ENCODE measurements around the gene DR1. TPM values are rescaled to one million over a fixed set of nuclear protein-coding genes. Genes with fewer than 3 reads are reported as not detected.
"Not testable (repeated sequence)": the region's sequence is repeated elsewhere in the genome, so short reads cannot be mapped to it uniquely, and the experiment has no call there.

Gene DR1
- total and polyA plus RNA-seq, 7 donors, result 19.9 to 29.8 (median 20.7) TPM

GRCh38 chr1:93349231-93350135 lies 3.8 kb downstream of the DR1 start:
- intact Hi-C loops (cut with DNase I), result loop anchor here (5.0 to 10.0 kb wide), 3 partner anchors 275 to 555 kb away; partner anchors contain the start of genes DIPK1A and GCLM
- TF ChIP-seq EP300 (IDR thresholded peaks at IDR 0.05) (no peak), POLR2A (IDR thresholded peaks at IDR 0.05) (no peak), POLR2AphosphoS5 (IDR thresholded peaks at IDR 0.05) (no peak)
- Histone ChIP-seq H3K9me3 (no peaks in the 10 kb centered on the region), H3K36me3 (peaks cover 0 to 7% (median 0%) of the 10 kb centered on the region in 4 donors), H3K4me3 (peak overlapping the region in 2 of 4 donors; percentile 95 to 98), H3K27ac (no peak overlapping the region), H3K27me3 (no peaks in the 10 kb centered on the region), H3K4me1 (peaks cover 0 to 74% (median 49%) of the 10 kb centered on the region in 4 donors)
- 62 to 70% methylated on average over 7 of the region's 7 CpGs for WGBS, 2 donors
- DNase-seq, result no peak

- H3K4me3 ChIP-seq, result no peak overlapping the region
- H3K9me3 ChIP-seq, result no peaks in the 10 kb centered on the region
- no peaks in the 10 kb centered on the region for H3K27me3 ChIP-seq
- TF ChIP-seq CTCF (IDR thresholded peaks at IDR 0.05) (no peak), POLR2A (IDR thresholded peaks at IDR 0.05) (no peak), POLR2AphosphoS5 (IDR thresholded peaks at IDR 0.05) (no peak)
- intact Hi-C loops (cut with DNase I), result no loop called here
- peaks cover 0 to 75% (median 49%) of the 10 kb centered on the region in 4 donors for H3K4me1 ChIP-seq
- no peak overlapping the region for H3K27ac ChIP-seq
- DNase-seq, result no peak
- 79 to 94% methylated on average over 1 of the region's 1 CpG for WGBS, 2 donors
- H3K36me3 ChIP-seq, result peaks cover 0 to 16% (median 0%) of the 10 kb centered on the region in 4 donors
Observed at GRCh38 chr1:93350322-93350721, 4.6 kb downstream of the DR1 start.

GRCh38 chr1:93350875-93351274 lies 5.2 kb downstream of the DR1 start:
- WGBS, 2 donors, result 46 to 65% methylated on average over 1 of the region's 1 CpG
- no peak for DNase-seq
- peaks cover 0 to 75% (median 49%) of the 10 kb centered on the region in 4 donors for H3K4me1 ChIP-seq

GRCh38 chr1:93351346-93351745 lies 5.6 kb downstream of the DR1 start:
- H3K4me3 ChIP-seq; DNase-seq; H3K27me3 ChIP-seq; H3K27ac ChIP-seq; intact Hi-C loops (cut with DNase I); H3K9me3 ChIP-seq: not testable (repeated sequence)
- H3K36me3 ChIP-seq, result peaks cover 0 to 26% (median 0%) of the 10 kb centered on the region in 4 donors
- 93 to 94% methylated on average over 7 of the region's 7 CpGs for WGBS, 2 donors
- H3K4me1 ChIP-seq, result peaks cover 0 to 75% (median 49%) of the 10 kb centered on the region in 4 donors

More at GRCh38 chr1:93350875-93351274, 5.2 kb downstream of the DR1 start:
- Histone ChIP-seq H3K27ac (no peak overlapping the region), H3K27me3 (no peaks in the 10 kb centered on the region), H3K36me3 (peaks cover 0 to 21% (median 0%) of the 10 kb centered on the region in 4 donors), H3K4me3 (no peak overlapping the region), H3K9me3 (no peaks in the 10 kb centered on the region)
- TF ChIP-seq POLR2A (IDR thresholded peaks at IDR 0.05), result no peak
- TF ChIP-seq CTCF (IDR thresholded peaks at IDR 0.05), result no peak
- TF ChIP-seq EP300 (IDR thresholded peaks at IDR 0.05), result no peak
- TF ChIP-seq POLR2AphosphoS5 (IDR thresholded peaks at IDR 0.05), result no peak
- intact Hi-C loops (cut with DNase I), result no loop called here

GRCh38 chr1:93352376-93352775 lies 6.7 kb downstream of the DR1 start:
- no peak for DNase-seq
- H3K9me3 ChIP-seq, result no peaks in the 10 kb centered on the region
- no peak overlapping the region for H3K27ac ChIP-seq
- no peaks in the 10 kb centered on the region for H3K27me3 ChIP-seq
- no peak overlapping the region for H3K4me3 ChIP-seq
- peaks cover 0 to 35% (median 0%) of the 10 kb centered on the region in 4 donors for H3K36me3 ChIP-seq
- intact Hi-C loops (cut with DNase I), result no loop called here
- H3K4me1 ChIP-seq, result peaks cover 0 to 73% (median 49%) of the 10 kb centered on the region in 4 donors
- no peak for TF ChIP-seq POLR2AphosphoS5 (IDR thresholded peaks at IDR 0.05)
- TF ChIP-seq CTCF (IDR thresholded peaks at IDR 0.05), result no peak
- no peak for TF ChIP-seq EP300 (IDR thresholded peaks at IDR 0.05)
- TF ChIP-seq POLR2A (IDR thresholded peaks at IDR 0.05), result no peak

Data from sigmoid colon (tissue), 7 donors.